WTC11 (cell line): ENCODE data around the gene NPSR1. TPM values are rescaled to one million over a fixed set of nuclear protein-coding genes. Genes with fewer than 3 reads are reported as not detected.

Experiments used
- ATAC-seq: fragments of 200-7000 bp; cut with Tn5 transposase; 2 replicates; pipeline ENCODE4 v1.10.0; 2021; ENCODE audit warnings: mild to moderate bottlenecking, moderate library complexity
- CTCF ChIA-PET: fragments of 300-600 bp; sonication (Branson Sonifier 250); formaldehyde crosslinking; loops from one replicate; lab custom pipeline; 2021; ENCODE audit warnings: antibody characterized with exemption; lab: Charles Lee
- POLR2A ChIA-PET: fragments of 350-600 bp; sonication (Branson Sonifier 250); formaldehyde crosslinking; loops from one replicate; lab custom pipeline; 2021; ENCODE audit warnings: antibody characterized with exemption; lab: Charles Lee
- DNase-seq: peaks from one replicate; pipeline ENCODE4 v3.0.0; 2021; ENCODE audit warnings: low spot score
- H3K27ac Mint-ChIP-seq: 2 replicates; pipeline ENCODE4 v1.8.0; 2021; ENCODE audit warnings: mixed read lengths
- H3K27me3 Mint-ChIP-seq: 2 replicates; pipeline ENCODE4 v1.8.0; 2021; ENCODE audit warnings: low read depth, mild to moderate bottlenecking, moderate library complexity, mixed read lengths
- H3K36me3 Mint-ChIP-seq: 2 replicates; pipeline ENCODE4 v1.8.0; 2021; ENCODE audit warnings: mixed read lengths
- H3K4me1 Mint-ChIP-seq: 2 replicates; pipeline ENCODE4 v1.8.0; 2022; ENCODE audit warnings: mixed read lengths
- H3K4me3 Mint-ChIP-seq: 2 replicates; pipeline ENCODE4 v1.8.0; 2021; ENCODE audit warnings: mild to moderate bottlenecking, moderate library complexity, mixed read lengths
- H3K9me3 Mint-ChIP-seq: 2 replicates; pipeline ENCODE4 v1.8.0; 2021; ENCODE audit warnings: mixed read lengths
- ELF4 ChIP-seq: sonication (generic); formaldehyde crosslinking; IDR thresholded peaks from 2 replicates; pipeline ENCODE4 v1.8.1; 2022; ENCODE audit warnings: low read depth, mild to moderate bottlenecking, moderate library complexity, missing genetic modification reagents
- KAT7 ChIP-seq: sonication (generic); formaldehyde crosslinking; IDR thresholded peaks from 2 replicates; pipeline ENCODE4 v1.8.1; 2023; ENCODE audit warnings: missing genetic modification reagents, mild to moderate bottlenecking, borderline replicate concordance
- NFYB ChIP-seq: sonication (generic); formaldehyde crosslinking; conservative IDR thresholded peaks from 2 replicates; pipeline ENCODE4 v1.8.0; 2022; ENCODE audit warnings: low read depth, missing genetic modification reagents
- SMAD3 ChIP-seq: sonication (generic); formaldehyde crosslinking; IDR thresholded peaks from 2 replicates; pipeline ENCODE4 v1.8.0; 2022; ENCODE audit warnings: missing genetic modification reagents, mild to moderate bottlenecking, borderline replicate concordance
- TEAD1 ChIP-seq: sonication (generic); formaldehyde crosslinking; IDR thresholded peaks from 2 replicates; pipeline ENCODE4 v1.8.0; 2022; ENCODE audit warnings: mild to moderate bottlenecking, missing genetic modification reagents
- ZBTB21 ChIP-seq: sonication (generic); formaldehyde crosslinking; IDR thresholded peaks from 2 replicates; pipeline ENCODE4 v1.8.1; 2023; ENCODE audit warnings: mild to moderate bottlenecking, missing genetic modification reagents, borderline replicate concordance
- ZNF138 ChIP-seq: sonication (generic); formaldehyde crosslinking; conservative IDR thresholded peaks from 2 replicates; pipeline ENCODE4 v1.8.1; 2022; ENCODE audit warnings: mild to moderate bottlenecking, moderate library complexity, missing genetic modification reagents
- ZNF423 ChIP-seq: fragments of 250-450 bp; sonication (Bioruptor Pico); IDR thresholded peaks from 2 replicates; pipeline ENCODE4 v2.1.2; 2022; ENCODE audit warnings: mild to moderate bottlenecking, moderate library complexity
- total RNA-seq: library from RNA; stranded (reverse); gene quantifications from 3 replicates; pipeline ENCODE4 v1.2.3, GENCODE V29; 2021
- TF ChIP-seq, protein P1 (sequence below): sonication (generic); formaldehyde crosslinking; IDR thresholded peaks from 2 replicates; pipeline ENCODE4 v1.8.1; 2023; ENCODE audit warnings: mild to moderate bottlenecking, missing genetic modification reagents
- TF ChIP-seq, protein P2 (sequence below): sonication (generic); formaldehyde crosslinking; conservative IDR thresholded peaks from 2 replicates; pipeline ENCODE4 v1.8.1; 2023; ENCODE audit warnings: mild to moderate bottlenecking, low read depth, missing genetic modification reagents, moderate library complexity
- TF ChIP-seq, protein P3 (sequence below): sonication (generic); formaldehyde crosslinking; IDR thresholded peaks from 2 replicates; pipeline ENCODE4 v1.8.0; 2022; ENCODE audit warnings: missing genetic modification reagents
- TF ChIP-seq, protein P4 (sequence below): sonication (generic); formaldehyde crosslinking; conservative IDR thresholded peaks from 2 replicates; pipeline ENCODE4 v1.8.1; 2022; ENCODE audit warnings: mild to moderate bottlenecking, missing genetic modification reagents
- TF ChIP-seq, protein P5 (sequence below): sonication (generic); formaldehyde crosslinking; IDR thresholded peaks from 2 replicates; pipeline ENCODE4 v1.8.1; 2023; ENCODE audit warnings: mild to moderate bottlenecking, missing genetic modification reagents, moderate library complexity
- TF ChIP-seq, protein P6 (sequence below): fragments of 250-450 bp; sonication (Bioruptor Pico); IDR thresholded peaks from 2 replicates; pipeline ENCODE4 v1.8.0; 2021; ENCODE audit warnings: mild to moderate bottlenecking
- TF ChIP-seq, protein P7 (sequence below): sonication (generic); formaldehyde crosslinking; IDR thresholded peaks from 2 replicates; pipeline ENCODE4 v1.8.1; 2023; ENCODE audit warnings: mild to moderate bottlenecking, missing genetic modification reagents, borderline replicate concordance

NPSR1 gene
- total RNA-seq, 1 experiment from 2014 or later, result not detected

DNA sequence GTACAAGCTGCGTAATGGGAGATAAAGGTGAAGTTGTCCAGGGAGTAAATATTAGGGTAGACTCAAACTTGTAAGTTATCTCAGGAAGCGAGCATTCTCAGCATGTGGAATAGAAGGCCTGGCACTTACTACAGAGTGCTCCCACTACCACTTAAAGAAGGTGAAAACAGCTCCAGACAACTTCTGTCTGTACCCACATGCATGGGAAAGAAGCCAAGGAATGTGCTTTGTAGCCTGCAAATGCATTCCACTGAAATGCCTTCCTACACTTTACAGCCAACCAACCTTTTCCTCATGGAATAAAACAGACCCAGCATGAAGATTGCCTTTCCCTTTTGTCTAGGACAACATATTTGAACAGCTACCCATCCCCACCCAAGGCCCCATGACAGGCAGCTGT, 45.4 kb upstream of the NPSR1 start:
- Mint-ChIP-seq H3K9me3 (peaks cover 34% of the 10 kb centered on the region), H3K4me3 (no peak overlapping the region), H3K4me1 (no peaks in the 10 kb centered on the region)
- TF ChIP-seq, protein P1, sequence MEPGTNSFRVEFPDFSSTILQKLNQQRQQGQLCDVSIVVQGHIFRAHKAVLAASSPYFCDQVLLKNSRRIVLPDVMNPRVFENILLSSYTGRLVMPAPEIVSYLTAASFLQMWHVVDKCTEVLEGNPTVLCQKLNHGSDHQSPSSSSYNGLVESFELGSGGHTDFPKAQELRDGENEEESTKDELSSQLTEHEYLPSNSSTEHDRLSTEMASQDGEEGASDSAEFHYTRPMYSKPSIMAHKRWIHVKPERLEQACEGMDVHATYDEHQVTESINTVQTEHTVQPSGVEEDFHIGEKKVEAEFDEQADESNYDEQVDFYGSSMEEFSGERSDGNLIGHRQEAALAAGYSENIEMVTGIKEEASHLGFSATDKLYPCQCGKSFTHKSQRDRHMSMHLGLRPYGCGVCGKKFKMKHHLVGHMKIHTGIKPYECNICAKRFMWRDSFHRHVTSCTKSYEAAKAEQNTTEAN (CRISPR knock-in tag), result no peak
- no peak for TF ChIP-seq KAT7 (CRISPR knock-in tag)
- TF ChIP-seq, protein P2, sequence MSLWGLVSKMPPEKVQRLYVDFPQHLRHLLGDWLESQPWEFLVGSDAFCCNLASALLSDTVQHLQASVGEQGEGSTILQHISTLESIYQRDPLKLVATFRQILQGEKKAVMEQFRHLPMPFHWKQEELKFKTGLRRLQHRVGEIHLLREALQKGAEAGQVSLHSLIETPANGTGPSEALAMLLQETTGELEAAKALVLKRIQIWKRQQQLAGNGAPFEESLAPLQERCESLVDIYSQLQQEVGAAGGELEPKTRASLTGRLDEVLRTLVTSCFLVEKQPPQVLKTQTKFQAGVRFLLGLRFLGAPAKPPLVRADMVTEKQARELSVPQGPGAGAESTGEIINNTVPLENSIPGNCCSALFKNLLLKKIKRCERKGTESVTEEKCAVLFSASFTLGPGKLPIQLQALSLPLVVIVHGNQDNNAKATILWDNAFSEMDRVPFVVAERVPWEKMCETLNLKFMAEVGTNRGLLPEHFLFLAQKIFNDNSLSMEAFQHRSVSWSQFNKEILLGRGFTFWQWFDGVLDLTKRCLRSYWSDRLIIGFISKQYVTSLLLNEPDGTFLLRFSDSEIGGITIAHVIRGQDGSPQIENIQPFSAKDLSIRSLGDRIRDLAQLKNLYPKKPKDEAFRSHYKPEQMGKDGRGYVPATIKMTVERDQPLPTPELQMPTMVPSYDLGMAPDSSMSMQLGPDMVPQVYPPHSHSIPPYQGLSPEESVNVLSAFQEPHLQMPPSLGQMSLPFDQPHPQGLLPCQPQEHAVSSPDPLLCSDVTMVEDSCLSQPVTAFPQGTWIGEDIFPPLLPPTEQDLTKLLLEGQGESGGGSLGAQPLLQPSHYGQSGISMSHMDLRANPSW (CRISPR knock-in tag), result no peak
- TF ChIP-seq SMAD3 (CRISPR knock-in tag), result no peak
- TF ChIP-seq, protein P3, sequence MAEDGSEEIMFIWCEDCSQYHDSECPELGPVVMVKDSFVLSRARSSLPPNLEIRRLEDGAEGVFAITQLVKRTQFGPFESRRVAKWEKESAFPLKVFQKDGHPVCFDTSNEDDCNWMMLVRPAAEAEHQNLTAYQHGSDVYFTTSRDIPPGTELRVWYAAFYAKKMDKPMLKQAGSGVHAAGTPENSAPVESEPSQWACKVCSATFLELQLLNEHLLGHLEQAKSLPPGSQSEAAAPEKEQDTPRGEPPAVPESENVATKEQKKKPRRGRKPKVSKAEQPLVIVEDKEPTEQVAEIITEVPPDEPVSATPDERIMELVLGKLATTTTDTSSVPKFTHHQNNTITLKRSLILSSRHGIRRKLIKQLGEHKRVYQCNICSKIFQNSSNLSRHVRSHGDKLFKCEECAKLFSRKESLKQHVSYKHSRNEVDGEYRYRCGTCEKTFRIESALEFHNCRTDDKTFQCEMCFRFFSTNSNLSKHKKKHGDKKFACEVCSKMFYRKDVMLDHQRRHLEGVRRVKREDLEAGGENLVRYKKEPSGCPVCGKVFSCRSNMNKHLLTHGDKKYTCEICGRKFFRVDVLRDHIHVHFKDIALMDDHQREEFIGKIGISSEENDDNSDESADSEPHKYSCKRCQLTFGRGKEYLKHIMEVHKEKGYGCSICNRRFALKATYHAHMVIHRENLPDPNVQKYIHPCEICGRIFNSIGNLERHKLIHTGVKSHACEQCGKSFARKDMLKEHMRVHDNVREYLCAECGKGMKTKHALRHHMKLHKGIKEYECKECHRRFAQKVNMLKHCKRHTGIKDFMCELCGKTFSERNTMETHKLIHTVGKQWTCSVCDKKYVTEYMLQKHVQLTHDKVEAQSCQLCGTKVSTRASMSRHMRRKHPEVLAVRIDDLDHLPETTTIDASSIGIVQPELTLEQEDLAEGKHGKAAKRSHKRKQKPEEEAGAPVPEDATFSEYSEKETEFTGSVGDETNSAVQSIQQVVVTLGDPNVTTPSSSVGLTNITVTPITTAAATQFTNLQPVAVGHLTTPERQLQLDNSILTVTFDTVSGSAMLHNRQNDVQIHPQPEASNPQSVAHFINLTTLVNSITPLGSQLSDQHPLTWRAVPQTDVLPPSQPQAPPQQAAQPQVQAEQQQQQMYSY (CRISPR knock-in tag), result no peak
- TF ChIP-seq, protein P4, sequence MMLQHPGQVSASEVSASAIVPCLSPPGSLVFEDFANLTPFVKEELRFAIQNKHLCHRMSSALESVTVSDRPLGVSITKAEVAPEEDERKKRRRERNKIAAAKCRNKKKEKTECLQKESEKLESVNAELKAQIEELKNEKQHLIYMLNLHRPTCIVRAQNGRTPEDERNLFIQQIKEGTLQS (CRISPR knock-in tag), result no peak
- TF ChIP-seq, protein P5, sequence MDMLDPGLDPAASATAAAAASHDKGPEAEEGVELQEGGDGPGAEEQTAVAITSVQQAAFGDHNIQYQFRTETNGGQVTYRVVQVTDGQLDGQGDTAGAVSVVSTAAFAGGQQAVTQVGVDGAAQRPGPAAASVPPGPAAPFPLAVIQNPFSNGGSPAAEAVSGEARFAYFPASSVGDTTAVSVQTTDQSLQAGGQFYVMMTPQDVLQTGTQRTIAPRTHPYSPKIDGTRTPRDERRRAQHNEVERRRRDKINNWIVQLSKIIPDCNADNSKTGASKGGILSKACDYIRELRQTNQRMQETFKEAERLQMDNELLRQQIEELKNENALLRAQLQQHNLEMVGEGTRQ (CRISPR knock-in tag), result no peak
- TF ChIP-seq NFYB, result no peak
- TF ChIP-seq, protein P6, sequence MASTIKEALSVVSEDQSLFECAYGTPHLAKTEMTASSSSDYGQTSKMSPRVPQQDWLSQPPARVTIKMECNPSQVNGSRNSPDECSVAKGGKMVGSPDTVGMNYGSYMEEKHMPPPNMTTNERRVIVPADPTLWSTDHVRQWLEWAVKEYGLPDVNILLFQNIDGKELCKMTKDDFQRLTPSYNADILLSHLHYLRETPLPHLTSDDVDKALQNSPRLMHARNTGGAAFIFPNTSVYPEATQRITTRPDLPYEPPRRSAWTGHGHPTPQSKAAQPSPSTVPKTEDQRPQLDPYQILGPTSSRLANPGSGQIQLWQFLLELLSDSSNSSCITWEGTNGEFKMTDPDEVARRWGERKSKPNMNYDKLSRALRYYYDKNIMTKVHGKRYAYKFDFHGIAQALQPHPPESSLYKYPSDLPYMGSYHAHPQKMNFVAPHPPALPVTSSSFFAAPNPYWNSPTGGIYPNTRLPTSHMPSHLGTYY (CRISPR knock-in tag), result no peak
- no peak for TF ChIP-seq ELF4
- TF ChIP-seq, protein P7, sequence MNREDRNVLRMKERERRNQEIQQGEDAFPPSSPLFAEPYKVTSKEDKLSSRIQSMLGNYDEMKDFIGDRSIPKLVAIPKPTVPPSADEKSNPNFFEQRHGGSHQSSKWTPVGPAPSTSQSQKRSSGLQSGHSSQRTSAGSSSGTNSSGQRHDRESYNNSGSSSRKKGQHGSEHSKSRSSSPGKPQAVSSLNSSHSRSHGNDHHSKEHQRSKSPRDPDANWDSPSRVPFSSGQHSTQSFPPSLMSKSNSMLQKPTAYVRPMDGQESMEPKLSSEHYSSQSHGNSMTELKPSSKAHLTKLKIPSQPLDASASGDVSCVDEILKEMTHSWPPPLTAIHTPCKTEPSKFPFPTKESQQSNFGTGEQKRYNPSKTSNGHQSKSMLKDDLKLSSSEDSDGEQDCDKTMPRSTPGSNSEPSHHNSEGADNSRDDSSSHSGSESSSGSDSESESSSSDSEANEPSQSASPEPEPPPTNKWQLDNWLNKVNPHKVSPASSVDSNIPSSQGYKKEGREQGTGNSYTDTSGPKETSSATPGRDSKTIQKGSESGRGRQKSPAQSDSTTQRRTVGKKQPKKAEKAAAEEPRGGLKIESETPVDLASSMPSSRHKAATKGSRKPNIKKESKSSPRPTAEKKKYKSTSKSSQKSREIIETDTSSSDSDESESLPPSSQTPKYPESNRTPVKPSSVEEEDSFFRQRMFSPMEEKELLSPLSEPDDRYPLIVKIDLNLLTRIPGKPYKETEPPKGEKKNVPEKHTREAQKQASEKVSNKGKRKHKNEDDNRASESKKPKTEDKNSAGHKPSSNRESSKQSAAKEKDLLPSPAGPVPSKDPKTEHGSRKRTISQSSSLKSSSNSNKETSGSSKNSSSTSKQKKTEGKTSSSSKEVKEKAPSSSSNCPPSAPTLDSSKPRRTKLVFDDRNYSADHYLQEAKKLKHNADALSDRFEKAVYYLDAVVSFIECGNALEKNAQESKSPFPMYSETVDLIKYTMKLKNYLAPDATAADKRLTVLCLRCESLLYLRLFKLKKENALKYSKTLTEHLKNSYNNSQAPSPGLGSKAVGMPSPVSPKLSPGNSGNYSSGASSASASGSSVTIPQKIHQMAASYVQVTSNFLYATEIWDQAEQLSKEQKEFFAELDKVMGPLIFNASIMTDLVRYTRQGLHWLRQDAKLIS (CRISPR knock-in tag), result no peak
- TF ChIP-seq TEAD1 (CRISPR knock-in tag), result no peak
- TF ChIP-seq ZNF423 (CRISPR knock-in tag), result no peak
- no peak for TF ChIP-seq ZNF138 (CRISPR knock-in tag)
- TF ChIP-seq ZBTB21 (CRISPR knock-in tag), result no peak
- TF ChIP-seq, all 79 proteins: peak for 0
- ATAC-seq (peak; percentile 44; the same call in 1 of the 2 replicates), DNase-seq (no peak)
- no peaks in the 10 kb centered on the region; the same call in 1 of the 2 replicates for H3K27me3 Mint-ChIP-seq
- peaks cover 7% of the 10 kb centered on the region; the same call in 1 of the 2 replicates for H3K36me3 Mint-ChIP-seq
- ChIA-PET POLR2A (no interaction called here), CTCF (no interaction called here)
- no peak overlapping the region for H3K27ac Mint-ChIP-seq
